ENCODE data around the gene OR2C3. TPM values are rescaled to one million over a fixed set of nuclear protein-coding genes. Genes with fewer than 3 reads are reported as not detected.

The OR2C3 gene
- total and polyA plus RNA-seq, 7 experiments from 2014 or later: 0.05 TPM; not detected in 6

DNA sequence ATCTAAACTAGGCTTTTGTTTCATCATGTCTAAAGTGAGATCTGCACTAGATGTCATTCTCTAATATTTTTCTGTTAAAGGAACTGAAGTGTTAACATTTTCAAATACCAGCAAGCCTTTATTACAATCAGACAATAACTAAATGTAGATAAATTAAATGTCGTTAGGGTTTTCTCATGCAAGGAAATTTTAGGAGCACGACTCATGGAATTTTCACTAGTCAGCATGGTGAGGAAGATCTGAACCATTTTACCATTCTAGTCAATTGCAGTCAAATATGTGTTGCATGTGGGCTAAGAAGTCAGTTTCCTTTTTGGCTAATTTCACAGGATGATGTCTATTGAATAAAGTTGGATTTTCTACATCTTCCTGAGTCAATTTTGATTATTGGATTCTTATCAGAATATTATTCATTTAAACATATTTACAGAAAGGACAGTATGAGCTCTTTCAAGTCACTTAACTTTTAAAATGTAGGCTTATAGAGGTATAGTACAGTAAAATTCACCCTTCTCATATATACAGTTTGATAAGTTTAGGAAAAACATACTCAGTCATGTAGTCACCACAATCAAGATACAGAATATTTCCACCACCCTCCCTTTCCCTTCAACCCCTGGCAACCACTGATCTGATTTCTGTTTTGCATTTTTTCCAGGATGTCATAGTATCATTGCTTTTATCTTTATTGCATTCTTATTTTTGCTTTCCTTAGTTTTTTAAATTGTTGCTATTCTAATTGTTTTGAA is 21.9 kb upstream of the OR2C3 start:
- H3K4me1 ChIP-seq (ENCODE audit: control insufficient read depth in 2 of 2, insufficient read depth in 2 of 2, low read length in 2 of 2): no peaks in the 10 kb centered on the region
- no peaks in the 10 kb centered on the region for H3K36me3 ChIP-seq (ENCODE audit: control insufficient read depth in 2 of 3, insufficient read depth in 3 of 3, low read length in 3 of 3)
- DNase-seq: no peak
- Mint-ChIP-seq H3K27ac (no peak overlapping the region), H3K36me3 (no peaks in the 10 kb centered on the region), H3K4me1 (peaks cover 0 to 3% (median 0%) of the 10 kb centered on the region in 7 donors), H3K4me3 (no peak overlapping the region), H3K9me3 (no peaks in the 10 kb centered on the region), H3K27me3 (peaks cover 0 to 9% (median 4%) of the 10 kb centered on the region in 5 donors)
- ChIA-PET POLR2A (interaction anchor here (0.6 kb wide), 1 partner anchor 486 kb away, joined by 3 read pairs; no protein-coding TSS in a partner anchor), CTCF (no interaction called here)
- ATAC-seq: no peak
- H3K27ac ChIP-seq (ENCODE audit: low read depth, low read length): no peak overlapping the region
- intact Hi-C loops (cut with micrococcal nuclease): no loop called here
- no peaks in the 10 kb centered on the region for H3K9me3 ChIP-seq (ENCODE audit: control insufficient read depth in 2 of 3, low read length in 3 of 3)
- no peaks in the 10 kb centered on the region for H3K27me3 ChIP-seq (ENCODE audit: control insufficient read depth in 2 of 2, insufficient read depth in 2 of 2, low read length in 2 of 2)
- no peak overlapping the region for H3K4me3 ChIP-seq (ENCODE audit: low read length)

DNA sequence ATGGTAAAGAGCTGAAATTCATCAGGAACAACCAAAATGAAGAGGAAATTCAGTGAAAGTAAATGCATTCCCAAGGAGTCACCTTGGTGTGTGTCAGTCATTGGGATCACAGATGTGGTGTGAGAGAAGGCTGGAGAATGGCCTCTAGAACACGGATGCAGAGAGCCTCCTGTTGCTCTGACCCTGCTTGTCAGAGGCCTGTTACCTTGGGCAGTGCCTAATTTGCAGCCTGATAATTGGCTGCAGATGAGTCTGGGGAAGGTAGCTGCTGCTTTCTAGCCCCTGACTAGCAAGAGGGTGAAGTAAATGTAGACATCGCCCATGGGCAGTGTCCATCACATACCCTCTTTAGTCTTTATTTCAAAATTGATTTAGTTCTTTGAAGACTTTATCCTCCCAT is 16.0 kb upstream of the OR2C3 start:
- intact Hi-C loops (cut with micrococcal nuclease): no loop called here
- Mint-ChIP-seq H3K27me3 (peaks cover 7 to 22% (median 16%) of the 10 kb centered on the region in 5 donors), H3K4me3 (no peak overlapping the region), H3K9me3 (no peaks in the 10 kb centered on the region), H3K36me3 (no peaks in the 10 kb centered on the region), H3K4me1 (peaks cover 7 to 12% (median 9%) of the 10 kb centered on the region in 7 donors), H3K27ac (no peak overlapping the region)
- DNase-seq: no peak
- H3K27me3 ChIP-seq (ENCODE audit: control insufficient read depth in 2 of 2, insufficient read depth in 2 of 2, low read length in 2 of 2): no peaks in the 10 kb centered on the region
- H3K4me3 ChIP-seq (ENCODE audit: low read length): no peak overlapping the region
- CTCF ChIA-PET: no interaction called here
- no peaks in the 10 kb centered on the region for H3K36me3 ChIP-seq (ENCODE audit: control insufficient read depth in 2 of 3, insufficient read depth in 3 of 3, low read length in 3 of 3)
- H3K9me3 ChIP-seq (ENCODE audit: control insufficient read depth in 2 of 3, low read length in 3 of 3): no peaks in the 10 kb centered on the region
- no peak for ATAC-seq
- no peaks in the 10 kb centered on the region for H3K4me1 ChIP-seq (ENCODE audit: control insufficient read depth in 2 of 2, insufficient read depth in 2 of 2, low read length in 2 of 2)
- no peak overlapping the region for H3K27ac ChIP-seq (ENCODE audit: low read depth, low read length)
- POLR2A ChIA-PET: no interaction called here

DNA sequence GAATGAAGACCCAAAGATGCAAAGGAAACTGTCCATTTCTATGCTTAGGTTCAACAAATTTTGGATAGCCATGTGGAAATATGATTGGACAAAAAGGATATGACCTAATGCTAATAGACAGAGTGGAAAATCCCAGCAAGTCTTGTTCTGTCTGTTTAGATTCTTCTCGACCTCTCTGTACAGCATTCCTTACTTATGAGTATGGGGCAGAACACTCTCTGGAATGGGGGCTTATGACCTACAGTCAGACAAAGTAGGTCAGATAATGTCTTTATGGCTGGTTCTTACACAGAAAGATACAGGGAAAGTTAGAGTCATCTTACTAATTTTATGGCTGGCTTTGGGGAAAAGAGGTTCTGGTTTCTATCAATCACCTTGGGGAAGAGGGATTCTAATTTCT is 15.5 kb upstream of the OR2C3 start:
- no peaks in the 10 kb centered on the region for H3K4me1 ChIP-seq (ENCODE audit: control insufficient read depth in 2 of 2, insufficient read depth in 2 of 2, low read length in 2 of 2)
- Mint-ChIP-seq H3K9me3 (no peaks in the 10 kb centered on the region), H3K27ac (peak overlapping the region in 1 of 9 donors; percentile 9), H3K4me1 (peaks cover 7 to 12% (median 9%) of the 10 kb centered on the region in 7 donors), H3K27me3 (peaks cover 7 to 27% (median 19%) of the 10 kb centered on the region in 5 donors), H3K36me3 (no peaks in the 10 kb centered on the region), H3K4me3 (no peak overlapping the region)
- CTCF ChIA-PET: no interaction called here
- H3K27me3 ChIP-seq (ENCODE audit: control insufficient read depth in 2 of 2, insufficient read depth in 2 of 2, low read length in 2 of 2): no peaks in the 10 kb centered on the region
- DNase-seq (no peak), ATAC-seq (no peak)
- H3K36me3 ChIP-seq (ENCODE audit: control insufficient read depth in 2 of 3, insufficient read depth in 3 of 3, low read length in 3 of 3): no peaks in the 10 kb centered on the region
- no peak overlapping the region for H3K4me3 ChIP-seq (ENCODE audit: low read length)
- no peaks in the 10 kb centered on the region for H3K9me3 ChIP-seq (ENCODE audit: control insufficient read depth in 2 of 3, low read length in 3 of 3)
- POLR2A ChIA-PET: no interaction called here
- intact Hi-C loops (cut with micrococcal nuclease): no loop called here
- H3K27ac ChIP-seq (ENCODE audit: low read depth, low read length): no peak overlapping the region

DNA sequence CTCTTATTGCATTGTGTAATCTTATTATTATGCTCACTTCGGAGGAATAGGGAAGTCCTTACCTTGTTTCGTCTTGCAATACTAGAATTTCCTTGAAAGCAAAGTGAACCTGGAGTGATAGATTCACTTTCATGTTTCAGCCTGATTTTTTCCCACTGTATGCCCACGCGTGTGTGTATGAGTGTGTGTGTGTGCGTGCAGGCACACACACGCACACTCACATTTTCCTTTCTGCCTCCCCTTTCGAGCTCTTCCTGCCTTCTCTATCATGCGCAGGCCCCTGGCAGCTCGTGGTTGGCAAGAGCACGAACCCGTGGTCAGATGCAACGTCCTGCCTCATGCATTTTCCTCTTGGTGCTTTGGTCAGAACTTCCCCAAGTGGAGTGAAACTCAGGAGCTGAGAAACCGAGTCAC is 12.5 kb upstream of the OR2C3 start, which contains the start of gene GCSAML:
GCSAML (plus strand) TSS at position 366 of the 414 bp plus-strand sequence. CDS start 58 bp downstream, outside the sequence.
- ChIA-PET CTCF (no interaction called here), POLR2A (no interaction called here)
- Histone ChIP-seq H3K4me3 (ENCODE audit: low read length) (no peak within 1 kb of the TSS), H3K4me1 (ENCODE audit: control insufficient read depth in 2 of 2, insufficient read depth in 2 of 2, low read length in 2 of 2) (no peaks in the 10 kb centered on the region), H3K27ac (ENCODE audit: low read depth, low read length) (no peak within 1 kb of the TSS), H3K36me3 (ENCODE audit: control insufficient read depth in 2 of 3, insufficient read depth in 3 of 3, low read length in 3 of 3) (no peaks in the 10 kb centered on the region), H3K27me3 (ENCODE audit: control insufficient read depth in 2 of 2, insufficient read depth in 2 of 2, low read length in 2 of 2) (no peaks in the 10 kb centered on the region), H3K9me3 (ENCODE audit: control insufficient read depth in 2 of 3, low read length in 3 of 3) (no peaks in the 10 kb centered on the region)
- H3K36me3 Mint-ChIP-seq: no peaks in the 10 kb centered on the region
- no peak for DNase-seq
- H3K9me3 Mint-ChIP-seq: no peaks in the 10 kb centered on the region
- H3K4me3 Mint-ChIP-seq: peak within 1 kb of the TSS in 5 of 10 donors; percentile 1 to 51 (median 23)
- peaks cover 7 to 36% (median 24%) of the 10 kb centered on the region in 5 donors for H3K27me3 Mint-ChIP-seq
- intact Hi-C loops (cut with micrococcal nuclease): no loop called here
- H3K4me1 Mint-ChIP-seq: peaks cover 7 to 12% (median 9%) of the 10 kb centered on the region in 7 donors
- H3K27ac Mint-ChIP-seq: no peak within 1 kb of the TSS
- peak; percentile 36 for ATAC-seq

DNA sequence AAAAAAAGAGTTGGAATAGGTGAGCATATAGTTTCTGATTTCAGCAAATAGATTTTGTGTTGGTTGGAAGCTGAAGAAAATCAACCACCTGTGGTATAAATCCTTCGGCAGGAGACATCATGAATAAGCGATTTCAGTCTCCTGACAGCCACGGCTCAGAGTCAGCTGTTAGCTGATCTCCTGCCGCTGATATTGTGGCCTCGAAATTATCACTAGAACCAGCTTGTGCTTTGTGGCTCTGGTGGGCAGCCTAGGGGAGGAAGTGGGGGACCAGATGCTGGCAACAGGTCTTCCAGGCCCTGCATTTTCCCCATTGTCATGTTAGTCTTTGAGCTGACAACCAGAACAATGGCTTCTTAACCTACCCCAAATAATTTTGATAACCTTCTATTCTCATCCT is 11.9 kb upstream of the OR2C3 start:
- Mint-ChIP-seq H3K27me3 (peaks cover 7 to 36% (median 24%) of the 10 kb centered on the region in 5 donors), H3K36me3 (no peaks in the 10 kb centered on the region), H3K9me3 (no peaks in the 10 kb centered on the region), H3K4me1 (peaks cover 7 to 12% (median 9%) of the 10 kb centered on the region in 7 donors), H3K27ac (no peak overlapping the region), H3K4me3 (no peak overlapping the region)
- Histone ChIP-seq H3K27ac (ENCODE audit: low read depth, low read length) (no peak overlapping the region), H3K4me1 (ENCODE audit: control insufficient read depth in 2 of 2, insufficient read depth in 2 of 2, low read length in 2 of 2) (no peaks in the 10 kb centered on the region), H3K9me3 (ENCODE audit: control insufficient read depth in 2 of 3, low read length in 3 of 3) (no peaks in the 10 kb centered on the region), H3K27me3 (ENCODE audit: control insufficient read depth in 2 of 2, insufficient read depth in 2 of 2, low read length in 2 of 2) (no peaks in the 10 kb centered on the region), H3K4me3 (ENCODE audit: low read length) (no peak overlapping the region), H3K36me3 (ENCODE audit: control insufficient read depth in 2 of 3, insufficient read depth in 3 of 3, low read length in 3 of 3) (no peaks in the 10 kb centered on the region)
- POLR2A ChIA-PET: no interaction called here
- CTCF ChIA-PET: no interaction called here
- peak; percentile 83 for ATAC-seq
- DNase-seq: no peak
- intact Hi-C loops (cut with micrococcal nuclease): no loop called here

DNA sequence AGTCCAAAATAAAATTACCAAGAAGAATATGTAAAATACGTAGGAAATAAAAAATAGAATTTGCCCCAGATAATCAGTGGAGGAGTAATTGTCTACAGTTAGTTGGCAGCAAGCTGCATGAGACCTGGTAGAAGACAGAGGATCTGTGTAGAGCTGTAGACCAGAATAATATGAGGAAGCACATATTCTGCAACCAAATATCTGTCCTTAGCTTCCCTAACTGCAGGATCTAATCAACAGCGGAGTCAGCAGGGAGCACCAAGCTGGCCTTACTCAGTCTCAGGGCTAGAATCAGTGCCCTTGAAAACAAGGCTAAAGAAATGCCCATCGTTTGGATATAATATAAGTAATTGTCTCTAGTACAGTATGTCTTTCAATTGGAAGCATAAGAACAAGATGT is 6.6 kb upstream of the OR2C3 start:
- DNase-seq: no peak
- peaks cover 0 to 5% (median 0%) of the 10 kb centered on the region in 11 donors for H3K9me3 Mint-ChIP-seq
- peaks cover 0 to 2% (median 0%) of the 10 kb centered on the region in 7 donors for H3K4me1 Mint-ChIP-seq
- Histone ChIP-seq H3K9me3 (ENCODE audit: control insufficient read depth in 2 of 3, low read length in 3 of 3) (no peaks in the 10 kb centered on the region), H3K27ac (ENCODE audit: low read depth, low read length) (no peak overlapping the region), H3K4me1 (ENCODE audit: control insufficient read depth in 2 of 2, insufficient read depth in 2 of 2, low read length in 2 of 2) (no peaks in the 10 kb centered on the region), H3K36me3 (ENCODE audit: control insufficient read depth in 2 of 3, insufficient read depth in 3 of 3, low read length in 3 of 3) (no peaks in the 10 kb centered on the region), H3K27me3 (ENCODE audit: control insufficient read depth in 2 of 2, insufficient read depth in 2 of 2, low read length in 2 of 2) (no peaks in the 10 kb centered on the region), H3K4me3 (ENCODE audit: low read length) (no peak overlapping the region)
- H3K27ac Mint-ChIP-seq: no peak overlapping the region
- intact Hi-C loops (cut with micrococcal nuclease): no loop called here
- ChIA-PET POLR2A (no interaction called here), CTCF (interaction anchor here (0.6 kb wide), 1 partner anchor 1045 kb away, joined by 4 read pairs; no protein-coding TSS in a partner anchor)
- no peak overlapping the region for H3K4me3 Mint-ChIP-seq
- ATAC-seq: no peak
- peaks cover 0 to 34% (median 22%) of the 10 kb centered on the region in 5 donors for H3K27me3 Mint-ChIP-seq
- no peaks in the 10 kb centered on the region for H3K36me3 Mint-ChIP-seq

DNA sequence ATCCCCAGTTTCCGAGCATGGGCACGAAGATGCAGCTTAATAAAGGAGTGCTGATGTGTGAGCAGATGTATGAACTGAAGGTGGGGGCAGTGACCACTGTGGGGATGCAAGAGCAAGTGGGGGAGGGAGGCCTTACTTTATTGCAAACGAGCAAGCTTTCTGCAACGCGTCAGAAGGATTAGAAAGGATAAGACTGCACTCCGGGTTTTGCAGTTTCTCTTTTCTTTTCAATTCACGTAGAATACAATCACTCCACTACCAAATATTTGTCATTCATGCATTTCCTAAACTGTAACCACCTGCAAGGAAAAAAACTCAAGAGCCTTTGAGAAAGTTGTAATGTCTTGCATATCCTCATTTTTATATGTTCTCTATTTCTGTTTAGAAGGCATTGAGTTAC is 4.3 kb upstream of the OR2C3 start:
- peaks cover 0 to 5% (median 0%) of the 10 kb centered on the region in 11 donors for H3K9me3 Mint-ChIP-seq
- peaks cover 0 to 2% (median 0%) of the 10 kb centered on the region in 7 donors for H3K4me1 Mint-ChIP-seq
- H3K4me3 ChIP-seq (ENCODE audit: low read length): no peak overlapping the region
- no peak for DNase-seq
- H3K4me3 Mint-ChIP-seq: peak overlapping the region in 3 of 10 donors; percentile 14 to 23 (median 18)
- H3K27ac ChIP-seq (ENCODE audit: low read depth, low read length): no peak overlapping the region
- no peaks in the 10 kb centered on the region for H3K4me1 ChIP-seq (ENCODE audit: control insufficient read depth in 2 of 2, insufficient read depth in 2 of 2, low read length in 2 of 2)
- ChIA-PET POLR2A (no interaction called here), CTCF (no interaction called here)
- no peaks in the 10 kb centered on the region for H3K36me3 Mint-ChIP-seq
- H3K27ac Mint-ChIP-seq: no peak overlapping the region
- H3K27me3 ChIP-seq (ENCODE audit: control insufficient read depth in 2 of 2, insufficient read depth in 2 of 2, low read length in 2 of 2): no peaks in the 10 kb centered on the region
- H3K9me3 ChIP-seq (ENCODE audit: control insufficient read depth in 2 of 3, low read length in 3 of 3): no peaks in the 10 kb centered on the region
- ATAC-seq: no peak
- H3K27me3 Mint-ChIP-seq: peaks cover 0 to 19% (median 18%) of the 10 kb centered on the region in 5 donors
- intact Hi-C loops (cut with micrococcal nuclease): no loop called here
- no peaks in the 10 kb centered on the region for H3K36me3 ChIP-seq (ENCODE audit: control insufficient read depth in 2 of 3, insufficient read depth in 3 of 3, low read length in 3 of 3)
